ENCODE measurements around the gene SMAD6. TPM values are rescaled to one million over a fixed set of nuclear protein-coding genes. Genes with fewer than 3 reads are reported as not detected.

The SMAD6 gene
- total and polyA plus RNA-seq, 2 donors (not counting 1 experiment from before 2014, with no cell fraction given), result 1.2 to 8.9 TPM

GRCh38 chr15:66825731-66826130 lies 123.7 kb downstream of the SMAD6 start:
- DNase-seq (ENCODE audit: low read depth in 2 of 2), result no peak
- H3K9ac ChIP-seq (ENCODE audit: insufficient read depth, low read length), result no peak overlapping the region
- TF ChIP-seq EZH2 (IDR thresholded peaks at IDR 0.05; ENCODE audit: low read length, missing control alignments), result no peak
- no peak for TF ChIP-seq CTCF (conservative IDR thresholded peaks at IDR 0.05 in 1 of 2, IDR thresholded peaks at IDR 0.05 in 1 of 2; ENCODE audit: low read depth in 1 of 2, low read length in 2 of 2)

GRCh38 chr15:66826507-66826906 lies 124.5 kb downstream of the SMAD6 start:
- Histone ChIP-seq H3K9me3 (ENCODE audit: control insufficient read depth, insufficient read depth, low read depth, low read length) (no peaks in the 10 kb centered on the region), H3K4me3 (replicated peaks in 1 of 4; ENCODE audit: control extremely low read depth in 1 of 4, insufficient read depth in 1 of 4, low read depth in 3 of 4, low read length in 4 of 4) (no peak overlapping the region)

More at GRCh38 chr15:66825731-66826130, 123.7 kb downstream of the SMAD6 start:
- no peak overlapping the region for H2AFZ ChIP-seq (ENCODE audit: low read length)
- no peak overlapping the region for H3K4me2 ChIP-seq (ENCODE audit: extremely low read depth, insufficient read depth, low read length)
- no peaks in the 10 kb centered on the region for H4K20me1 ChIP-seq (ENCODE audit: control insufficient read depth, extremely low read depth, insufficient read depth, low read length)
- H3K4me1 ChIP-seq (ENCODE audit: control insufficient read depth, extremely low read depth, insufficient read depth, low read length), result peaks cover 9% of the 10 kb centered on the region
- no peak overlapping the region for H3K27ac ChIP-seq (ENCODE audit: insufficient read depth, low read length)
- H3K9me3 ChIP-seq (ENCODE audit: control insufficient read depth, insufficient read depth, low read depth, low read length), result no peaks in the 10 kb centered on the region
- H3K27me3 ChIP-seq (ENCODE audit: control insufficient read depth, insufficient read depth, low read length), result no peaks in the 10 kb centered on the region
- H3K4me3 ChIP-seq (replicated peaks in 1 of 4; ENCODE audit: control extremely low read depth in 1 of 4, insufficient read depth in 1 of 4, low read depth in 3 of 4, low read length in 4 of 4), result no peak overlapping the region
- no peaks in the 10 kb centered on the region for H3K36me3 ChIP-seq (ENCODE audit: control insufficient read depth, insufficient read depth, low read length)
- H3K79me2 ChIP-seq (ENCODE audit: control insufficient read depth, insufficient read depth, low read length), result no peaks in the 10 kb centered on the region

DNA sequence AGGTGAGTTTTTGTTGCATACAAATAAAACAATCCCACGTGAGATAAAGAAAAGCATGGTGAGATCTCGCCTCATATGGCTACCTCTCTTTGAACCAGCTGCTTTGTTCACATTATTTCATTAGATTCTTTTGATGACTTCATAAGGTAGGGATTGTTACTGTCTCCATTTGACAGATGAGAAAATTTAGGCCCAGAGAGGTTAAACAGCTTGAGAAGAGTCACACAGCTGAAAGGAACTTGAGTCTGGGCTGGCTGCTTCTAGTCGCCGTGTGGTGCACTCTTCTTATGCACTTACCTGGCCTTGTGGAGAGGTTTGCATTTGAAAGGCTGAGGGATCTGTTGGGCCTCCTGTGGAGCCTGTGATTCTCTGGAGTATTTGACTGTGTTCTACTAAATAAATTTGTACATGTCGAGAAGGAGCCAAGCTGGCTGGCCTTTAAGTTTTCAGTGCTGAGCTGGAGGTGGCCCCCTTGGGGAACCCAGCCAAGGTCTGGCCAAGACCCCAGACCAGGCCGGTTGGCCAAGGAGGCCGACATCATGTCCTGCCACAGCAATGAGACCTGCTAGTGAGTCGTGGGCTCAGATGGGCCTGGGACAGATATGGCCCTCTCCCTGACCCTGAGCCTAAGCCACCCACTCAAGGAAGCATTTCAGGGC lies 125.1 kb downstream of the SMAD6 start:
- H3K4me1 ChIP-seq (ENCODE audit: control insufficient read depth, extremely low read depth, insufficient read depth, low read length), result peaks cover 5% of the 10 kb centered on the region
- H4K20me1 ChIP-seq (ENCODE audit: control insufficient read depth, extremely low read depth, insufficient read depth, low read length), result no peaks in the 10 kb centered on the region
- H3K36me3 ChIP-seq (ENCODE audit: control insufficient read depth, insufficient read depth, low read length), result no peaks in the 10 kb centered on the region
- H3K4me3 ChIP-seq (replicated peaks in 1 of 4; ENCODE audit: control extremely low read depth in 1 of 4, insufficient read depth in 1 of 4, low read depth in 3 of 4, low read length in 4 of 4), result no peak overlapping the region
- H3K27me3 ChIP-seq (ENCODE audit: control insufficient read depth, insufficient read depth, low read length), result no peaks in the 10 kb centered on the region
- H3K27ac ChIP-seq (ENCODE audit: insufficient read depth, low read length), result no peak overlapping the region
- no peak for TF ChIP-seq CTCF (conservative IDR thresholded peaks at IDR 0.05 in 1 of 2, IDR thresholded peaks at IDR 0.05 in 1 of 2; ENCODE audit: low read depth in 1 of 2, low read length in 2 of 2)
- TF ChIP-seq EZH2 (IDR thresholded peaks at IDR 0.05; ENCODE audit: low read length, missing control alignments), result no peak
- no peak overlapping the region for H2AFZ ChIP-seq (ENCODE audit: low read length)
- H3K4me2 ChIP-seq (ENCODE audit: extremely low read depth, insufficient read depth, low read length), result no peak overlapping the region
- H3K9me3 ChIP-seq (ENCODE audit: control insufficient read depth, insufficient read depth, low read depth, low read length), result no peaks in the 10 kb centered on the region
- H3K9ac ChIP-seq (ENCODE audit: insufficient read depth, low read length), result no peak overlapping the region
- H3K79me2 ChIP-seq (ENCODE audit: control insufficient read depth, insufficient read depth, low read length), result no peaks in the 10 kb centered on the region
- no peak for DNase-seq (ENCODE audit: low read depth in 2 of 2)

More at GRCh38 chr15:66826507-66826906, 124.5 kb downstream of the SMAD6 start:
- Histone ChIP-seq H3K4me1 (ENCODE audit: control insufficient read depth, extremely low read depth, insufficient read depth, low read length) (peaks cover 5% of the 10 kb centered on the region), H2AFZ (ENCODE audit: low read length) (no peak overlapping the region), H3K79me2 (ENCODE audit: control insufficient read depth, insufficient read depth, low read length) (no peaks in the 10 kb centered on the region), H3K4me2 (ENCODE audit: extremely low read depth, insufficient read depth, low read length) (no peak overlapping the region), H3K36me3 (ENCODE audit: control insufficient read depth, insufficient read depth, low read length) (no peaks in the 10 kb centered on the region), H3K27ac (ENCODE audit: insufficient read depth, low read length) (no peak overlapping the region), H4K20me1 (ENCODE audit: control insufficient read depth, extremely low read depth, insufficient read depth, low read length) (no peaks in the 10 kb centered on the region), H3K27me3 (ENCODE audit: control insufficient read depth, insufficient read depth, low read length) (no peaks in the 10 kb centered on the region), H3K9ac (ENCODE audit: insufficient read depth, low read length) (no peak overlapping the region)
- DNase-seq (ENCODE audit: low read depth in 2 of 2), result no peak
- no peak for TF ChIP-seq EZH2 (IDR thresholded peaks at IDR 0.05; ENCODE audit: low read length, missing control alignments)
- no peak for TF ChIP-seq CTCF (conservative IDR thresholded peaks at IDR 0.05 in 1 of 2, IDR thresholded peaks at IDR 0.05 in 1 of 2; ENCODE audit: low read depth in 1 of 2, low read length in 2 of 2)

Measured in fibroblast of lung (primary cell).